ENCODE data around the gene OPN1SW.

- TF ChIP-seq CTCF (IDR thresholded peaks at IDR 0.05), result no peak
- TF ChIP-seq POLR2AphosphoS5 (IDR thresholded peaks at IDR 0.05), result no peak
- TF ChIP-seq POLR2A (IDR thresholded peaks at IDR 0.05), result no peak
- TF ChIP-seq EP300 (IDR thresholded peaks at IDR 0.05), result no peak
Measured at GRCh38 chr7:128770233-128770632, 5.4 kb downstream of the OPN1SW start.
